Tibial nerve (tissue), 3 donors: ENCODE data around the gene OXCT2.

Experiments
- POLR2A ChIP-seq, 2 donors: fragments of 450-650 bp; IDR thresholded peaks; one replicate each; pipeline ENCODE4 v1.6.1; 2017; ENCODE audit warnings: antibody characterized with exemption in 2 of 2, mild to moderate bottlenecking in 2 of 2, moderate library complexity in 2 of 2
- TF ChIP-seq, protein P1 (sequence below), 5 experiments: fragments of 200-600 bp in 3 of 5; fragments of 450-650 bp in 2 of 5; sonication (generic) in 3 of 5; IDR thresholded peaks; one replicate each; pipeline ENCODE4 v1.5.1; 2016 to 2019; ENCODE audit warnings: antibody characterized with exemption in 5 of 5, mild to moderate bottlenecking in 3 of 5, moderate library complexity in 2 of 5

DNA sequence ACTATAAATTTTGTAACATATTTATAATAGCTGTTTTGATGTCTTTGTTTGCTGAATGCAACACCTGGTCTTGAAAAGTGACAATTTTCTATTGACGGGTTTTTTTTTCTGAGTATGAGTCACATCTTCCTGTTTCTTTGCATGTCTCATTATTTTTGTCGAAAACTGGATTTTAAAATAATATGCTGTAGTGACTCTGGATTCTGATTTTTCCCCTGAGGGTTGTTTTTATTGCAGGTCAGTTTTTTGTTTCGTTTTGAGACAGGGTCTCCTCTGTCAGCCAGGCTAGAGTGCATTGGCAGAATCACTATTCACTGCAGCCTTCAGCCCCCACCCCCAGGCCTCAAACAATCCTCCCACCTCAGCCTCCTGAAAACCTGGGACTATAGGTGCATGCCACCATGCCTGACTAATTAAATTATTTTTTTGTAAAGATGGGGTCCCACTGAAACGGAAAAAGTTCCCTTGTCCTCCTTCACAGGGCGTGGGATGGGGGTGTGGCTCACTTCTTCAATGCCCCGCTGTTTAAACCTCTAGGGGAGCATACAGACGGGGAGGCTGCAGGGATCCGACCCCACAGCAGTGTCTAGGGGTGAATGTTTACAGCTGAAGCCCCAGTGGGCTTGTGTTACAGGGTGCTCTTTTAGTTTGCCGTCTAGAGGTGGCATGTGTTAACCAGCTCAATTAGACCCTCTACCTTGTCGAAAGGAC, 43.8 kb downstream of the OXCT2 start:
- TF ChIP-seq, protein P1, sequence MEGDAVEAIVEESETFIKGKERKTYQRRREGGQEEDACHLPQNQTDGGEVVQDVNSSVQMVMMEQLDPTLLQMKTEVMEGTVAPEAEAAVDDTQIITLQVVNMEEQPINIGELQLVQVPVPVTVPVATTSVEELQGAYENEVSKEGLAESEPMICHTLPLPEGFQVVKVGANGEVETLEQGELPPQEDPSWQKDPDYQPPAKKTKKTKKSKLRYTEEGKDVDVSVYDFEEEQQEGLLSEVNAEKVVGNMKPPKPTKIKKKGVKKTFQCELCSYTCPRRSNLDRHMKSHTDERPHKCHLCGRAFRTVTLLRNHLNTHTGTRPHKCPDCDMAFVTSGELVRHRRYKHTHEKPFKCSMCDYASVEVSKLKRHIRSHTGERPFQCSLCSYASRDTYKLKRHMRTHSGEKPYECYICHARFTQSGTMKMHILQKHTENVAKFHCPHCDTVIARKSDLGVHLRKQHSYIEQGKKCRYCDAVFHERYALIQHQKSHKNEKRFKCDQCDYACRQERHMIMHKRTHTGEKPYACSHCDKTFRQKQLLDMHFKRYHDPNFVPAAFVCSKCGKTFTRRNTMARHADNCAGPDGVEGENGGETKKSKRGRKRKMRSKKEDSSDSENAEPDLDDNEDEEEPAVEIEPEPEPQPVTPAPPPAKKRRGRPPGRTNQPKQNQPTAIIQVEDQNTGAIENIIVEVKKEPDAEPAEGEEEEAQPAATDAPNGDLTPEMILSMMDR (IDR thresholded peaks at IDR 0.05): no peak
- no peak for TF ChIP-seq POLR2A (IDR thresholded peaks at IDR 0.05)
